Skeletal muscle satellite cell (primary cell): ENCODE results near the gene KCTD17.

Experiments
- H3K27me3 ChIP-seq: 2 replicates; pipeline ENCODE4 v1.7.0; 2013; ENCODE audit warnings: low read length; ENCODE audit not compliant: control insufficient read depth, insufficient read depth
- H3K36me3 ChIP-seq: 2 replicates; pipeline ENCODE4 v1.7.0; 2013; ENCODE audit warnings: mild to moderate bottlenecking, control low read depth, low read length; ENCODE audit not compliant: insufficient read depth
- H3K4me1 ChIP-seq: 2 replicates; pipeline ENCODE4 v1.7.0; 2013; ENCODE audit warnings: low read length; ENCODE audit not compliant: control insufficient read depth, insufficient read depth
- H3K4me2 ChIP-seq: 2 replicates; pipeline ENCODE4 v1.7.0; 2013; ENCODE audit warnings: mild to moderate bottlenecking, low read length
- H3K4me3 ChIP-seq: 2 replicates; pipeline ENCODE4 v1.7.0; 2013; ENCODE audit warnings: low read length
- H3K9ac ChIP-seq: 2 replicates; pipeline ENCODE4 v1.7.0; 2013; ENCODE audit warnings: mild to moderate bottlenecking, low read depth, low read length, moderate library complexity
- H3K9me3 ChIP-seq: replicated peaks from 2 replicates; pipeline ENCODE4 v1.7.0; 2013; ENCODE audit warnings: mild to moderate bottlenecking, control low read depth, low read length

Gene KCTD17

DNA sequence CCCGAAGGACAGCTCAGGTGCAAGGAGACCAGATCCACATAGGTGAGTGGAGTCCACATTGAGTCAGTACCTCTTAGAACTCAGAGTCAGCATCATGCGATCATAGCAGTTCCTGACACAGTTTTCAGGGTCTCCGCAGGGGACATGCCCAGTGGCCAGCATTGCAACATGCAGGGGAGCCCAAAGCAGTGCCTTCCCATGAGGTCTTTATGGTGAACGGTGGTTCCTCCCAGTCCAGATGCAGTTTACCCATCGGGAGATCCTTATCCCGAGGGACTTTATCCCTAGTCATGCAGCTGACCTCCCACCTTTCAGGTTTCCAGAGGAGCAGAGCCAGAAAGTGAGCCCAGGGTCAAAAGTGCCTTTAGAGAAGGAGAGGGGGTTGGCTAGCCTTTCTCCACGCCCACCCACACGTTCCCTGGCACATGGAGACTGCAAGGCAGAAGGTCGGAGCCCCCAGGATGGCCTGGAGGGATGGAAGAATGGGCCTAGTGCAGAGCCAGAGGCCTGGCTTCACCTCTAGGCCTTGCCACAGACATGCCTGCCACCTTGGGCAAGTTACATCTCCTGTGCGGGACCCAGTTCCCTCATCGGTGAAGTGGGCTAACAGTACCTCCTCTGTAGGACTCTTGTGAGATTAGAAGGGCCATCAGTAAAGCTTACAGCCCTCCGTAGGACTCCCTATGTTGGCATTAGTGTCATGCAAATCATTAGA lies 6.4 kb downstream of the KCTD17 start:
- H3K4me3 ChIP-seq, result no peak overlapping the region
- no peak overlapping the region for H3K4me2 ChIP-seq
- no peaks in the 10 kb centered on the region for H3K27me3 ChIP-seq
- H3K4me1 ChIP-seq, result peaks cover 11% of the 10 kb centered on the region
- no peaks in the 10 kb centered on the region for H3K9me3 ChIP-seq
- H3K9ac ChIP-seq, result no peak overlapping the region
- peaks cover 28% of the 10 kb centered on the region for H3K36me3 ChIP-seq

DNA sequence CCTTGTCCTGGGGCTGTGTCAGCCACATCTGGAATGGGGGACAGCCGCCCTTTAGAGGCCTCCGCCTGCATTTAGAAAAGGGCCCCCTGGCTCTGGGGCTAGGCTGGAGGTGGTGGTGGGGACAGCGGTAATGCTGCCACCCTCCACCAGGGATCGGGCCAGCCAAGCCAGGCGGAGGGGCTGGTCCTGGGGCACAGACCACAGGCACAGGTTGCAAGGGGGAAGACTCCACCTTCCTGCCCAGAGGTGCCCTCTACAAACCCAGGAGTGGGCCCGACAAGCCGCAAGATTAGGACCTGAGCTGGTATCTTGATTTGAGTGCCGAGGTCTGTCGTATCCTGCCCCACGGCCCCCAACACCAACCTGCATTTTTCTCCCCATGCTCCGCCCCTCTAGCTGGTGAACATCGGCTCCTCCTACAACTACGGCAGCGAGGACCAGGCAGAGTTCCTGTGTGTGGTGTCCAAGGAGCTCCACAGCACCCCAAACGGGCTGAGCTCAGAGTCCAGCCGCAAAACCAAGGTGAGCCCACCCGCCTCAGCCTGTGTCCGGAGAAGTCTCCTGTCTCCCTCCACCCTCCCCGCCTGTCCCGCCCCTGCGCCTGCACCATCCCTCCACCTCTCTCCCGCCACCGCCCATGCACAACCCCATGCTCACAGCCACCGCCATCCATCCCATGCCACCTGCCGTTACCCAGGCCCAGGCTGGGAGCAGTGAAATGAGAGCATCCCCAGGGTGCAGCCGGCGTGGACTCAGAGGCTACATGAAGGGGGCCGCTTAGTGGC lies 7.6 kb downstream of the KCTD17 start:
- H3K27me3 ChIP-seq, result no peaks in the 10 kb centered on the region
- H3K9me3 ChIP-seq, result no peaks in the 10 kb centered on the region
- H3K9ac ChIP-seq, result no peak overlapping the region
- H3K36me3 ChIP-seq, result peaks cover 28% of the 10 kb centered on the region
- no peak overlapping the region for H3K4me3 ChIP-seq
- no peak overlapping the region for H3K4me2 ChIP-seq
- no peaks in the 10 kb centered on the region for H3K4me1 ChIP-seq

DNA sequence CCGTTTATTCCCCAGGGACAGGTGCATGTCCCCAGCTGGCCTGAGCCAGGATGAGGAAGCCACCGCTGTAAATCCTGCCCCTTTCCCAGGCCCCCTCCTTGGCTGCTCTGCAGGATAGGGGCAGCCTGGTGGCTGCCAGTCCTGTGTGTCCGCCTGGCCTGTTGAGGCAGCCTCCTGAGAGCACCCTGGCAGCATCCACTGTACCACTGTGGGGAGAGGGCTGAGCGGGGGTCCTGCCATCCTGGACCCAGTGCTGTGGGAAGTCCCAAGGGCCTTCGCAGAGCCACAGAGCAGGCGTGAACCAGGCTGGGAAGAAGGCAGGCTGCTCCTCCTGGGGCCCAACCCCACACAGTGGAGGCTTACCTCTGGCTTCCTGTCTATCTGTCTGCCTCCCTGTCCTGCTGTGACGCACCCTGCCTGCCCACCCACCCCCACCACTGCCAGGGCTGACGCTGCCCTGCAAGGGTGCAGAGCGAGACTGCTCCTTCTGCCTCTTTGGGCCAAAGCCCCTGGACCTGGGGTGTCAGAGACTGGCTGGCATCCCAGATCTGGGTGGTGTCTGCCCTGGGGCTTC lies 8.4 kb downstream of the KCTD17 start:
- Histone ChIP-seq H3K9ac (no peak overlapping the region), H3K4me3 (no peak overlapping the region), H3K27me3 (no peaks in the 10 kb centered on the region), H3K36me3 (peaks cover 28% of the 10 kb centered on the region), H3K9me3 (no peaks in the 10 kb centered on the region), H3K4me2 (no peak overlapping the region), H3K4me1 (no peaks in the 10 kb centered on the region)

DNA sequence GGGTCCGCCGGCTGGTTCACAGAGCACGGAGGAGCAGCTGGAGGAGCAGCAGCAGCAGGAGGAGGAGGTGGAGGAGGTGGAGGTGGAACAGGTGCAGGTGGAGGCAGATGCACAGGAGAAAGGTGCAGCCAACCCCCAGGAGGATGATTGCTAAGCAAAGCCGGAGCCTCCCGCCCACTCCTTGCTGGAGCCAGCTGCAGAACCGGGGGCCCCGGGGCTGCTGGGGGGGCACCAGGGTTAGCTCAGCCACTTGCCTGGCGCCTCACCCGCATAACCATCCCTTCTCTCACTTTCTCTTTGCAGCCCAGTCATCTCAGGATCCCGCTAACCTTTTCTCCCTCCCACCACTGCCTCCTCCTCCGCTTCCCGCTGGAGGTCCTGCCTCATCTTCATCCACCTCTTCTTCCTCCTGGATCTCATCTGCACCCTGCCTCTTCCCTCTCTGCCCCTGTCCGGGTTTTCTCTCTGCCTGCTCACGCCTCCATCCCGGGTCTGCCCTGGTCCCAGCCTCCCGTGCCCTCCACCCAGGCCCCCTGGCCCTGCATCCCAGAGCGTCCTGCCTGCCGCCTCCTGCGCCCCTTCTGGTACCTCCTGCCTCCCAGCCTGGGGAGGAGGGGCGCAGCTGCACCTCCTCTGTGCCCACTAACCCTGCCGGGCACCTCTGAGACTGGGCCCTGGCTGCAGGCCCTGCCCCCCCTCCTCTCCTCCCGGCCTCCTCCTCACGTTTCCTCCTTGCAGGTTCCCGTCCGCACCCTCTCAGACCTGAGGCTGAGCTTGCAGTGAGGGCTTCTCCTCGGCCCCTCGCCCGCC lies 9.5 kb downstream of the KCTD17 start:
- no peak overlapping the region for H3K4me2 ChIP-seq
- peaks cover 21% of the 10 kb centered on the region for H3K36me3 ChIP-seq
- no peaks in the 10 kb centered on the region for H3K4me1 ChIP-seq
- H3K9me3 ChIP-seq, result no peaks in the 10 kb centered on the region
- H3K27me3 ChIP-seq, result no peaks in the 10 kb centered on the region
- H3K4me3 ChIP-seq, result no peak overlapping the region
- H3K9ac ChIP-seq, result no peak overlapping the region

DNA sequence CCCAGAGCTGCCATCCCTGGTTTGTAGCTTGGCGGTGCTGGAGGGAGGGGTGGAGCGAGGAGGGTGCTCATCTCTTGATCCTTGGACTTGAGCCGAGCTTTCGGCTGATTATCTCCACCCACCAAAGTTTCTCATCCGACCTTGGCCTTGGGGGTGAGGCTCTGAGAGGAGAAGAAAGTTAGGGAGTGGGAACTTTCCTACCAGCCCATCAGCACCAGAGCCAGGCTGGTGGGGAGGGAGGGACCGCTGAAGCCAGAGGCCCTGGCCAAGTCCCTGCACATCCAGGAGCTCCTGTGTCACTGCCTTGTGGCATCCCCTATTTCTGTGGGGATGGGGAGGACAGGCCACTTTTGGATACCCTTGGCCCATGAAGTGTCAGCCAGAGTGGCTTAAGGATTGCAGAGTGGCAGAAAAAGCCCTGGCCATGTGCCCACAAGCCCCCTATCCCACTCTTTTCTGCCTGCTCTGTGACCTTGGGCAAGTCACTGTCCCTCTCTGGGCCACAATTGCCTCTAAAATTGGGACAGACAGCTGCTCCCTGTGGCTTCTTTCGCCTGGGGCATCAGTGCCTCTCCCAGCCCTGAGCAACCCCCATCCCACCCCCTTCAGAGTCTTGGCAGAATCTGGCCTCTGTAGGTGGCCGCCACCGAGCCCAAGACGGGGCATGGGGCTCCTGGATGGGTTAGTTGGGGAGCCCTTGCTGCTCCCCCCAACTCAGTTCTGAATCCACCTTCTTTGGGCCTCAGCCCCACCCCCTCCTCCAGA lies 10.3 kb downstream of the KCTD17 start:
- no peak overlapping the region for H3K9ac ChIP-seq
- H3K27me3 ChIP-seq, result no peaks in the 10 kb centered on the region
- no peak overlapping the region for H3K4me3 ChIP-seq
- no peaks in the 10 kb centered on the region for H3K4me1 ChIP-seq
- no peaks in the 10 kb centered on the region for H3K9me3 ChIP-seq
- H3K4me2 ChIP-seq, result no peak overlapping the region
- H3K36me3 ChIP-seq, result peaks cover 14% of the 10 kb centered on the region

DNA sequence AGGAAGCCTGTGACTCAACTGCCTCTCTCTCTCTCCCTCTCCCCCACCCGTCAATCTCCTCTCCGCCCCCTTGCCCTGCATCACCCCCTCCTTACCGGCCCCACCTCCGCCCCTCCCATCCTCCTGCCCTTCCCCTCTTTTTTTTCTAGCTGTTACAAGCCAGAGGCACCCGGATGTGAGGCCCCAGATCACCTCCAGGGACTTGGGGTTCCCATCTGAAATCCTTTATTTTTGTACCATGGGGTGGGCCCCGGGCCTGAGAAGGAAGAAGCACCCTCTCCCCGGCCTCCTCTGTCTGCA lies 10.8 kb downstream of the KCTD17 start:
- no peak overlapping the region for H3K4me2 ChIP-seq
- H3K36me3 ChIP-seq, result peaks cover 10% of the 10 kb centered on the region

DNA sequence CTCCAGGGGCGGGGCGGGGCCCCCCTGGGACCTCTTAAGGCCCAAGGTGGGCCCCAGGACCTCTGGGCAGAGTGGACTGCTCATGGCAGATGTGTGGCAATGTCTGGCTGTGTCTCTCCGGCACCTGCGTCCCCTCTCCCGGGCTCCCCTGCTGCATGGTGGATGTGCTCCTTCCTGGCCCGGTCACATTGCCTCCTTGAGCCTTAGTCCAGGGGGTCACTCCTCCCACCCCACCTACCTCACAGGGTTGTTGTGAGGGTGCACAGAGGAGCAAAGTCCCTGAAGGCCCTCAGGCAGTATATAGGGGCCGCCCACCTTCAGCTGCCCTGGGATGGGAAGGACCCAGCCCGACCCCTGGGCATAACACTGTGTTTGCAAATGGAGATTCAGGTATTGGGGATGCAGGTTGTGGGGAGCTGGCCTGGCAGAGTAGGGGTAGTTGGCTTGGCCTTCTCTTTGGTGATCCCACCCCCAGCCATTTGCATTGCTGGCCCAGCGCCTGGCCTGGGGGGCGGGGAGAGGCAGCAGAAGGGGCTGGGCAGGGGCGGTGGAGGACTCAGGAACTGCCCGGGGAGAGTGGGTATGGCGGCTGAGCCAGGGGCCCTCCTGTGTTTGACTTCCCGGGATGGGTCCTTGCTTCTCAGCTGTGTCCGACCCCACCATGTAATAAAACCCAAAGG lies 11.3 kb downstream of the KCTD17 start:
- H3K4me2 ChIP-seq, result no peak overlapping the region

More for the DNA sequence above, 10.8 kb downstream of the KCTD17 start:
- Histone ChIP-seq H3K9me3 (no peaks in the 10 kb centered on the region), H3K4me1 (no peaks in the 10 kb centered on the region), H3K27me3 (no peaks in the 10 kb centered on the region), H3K4me3 (no peak overlapping the region), H3K9ac (no peak overlapping the region)

DNA sequence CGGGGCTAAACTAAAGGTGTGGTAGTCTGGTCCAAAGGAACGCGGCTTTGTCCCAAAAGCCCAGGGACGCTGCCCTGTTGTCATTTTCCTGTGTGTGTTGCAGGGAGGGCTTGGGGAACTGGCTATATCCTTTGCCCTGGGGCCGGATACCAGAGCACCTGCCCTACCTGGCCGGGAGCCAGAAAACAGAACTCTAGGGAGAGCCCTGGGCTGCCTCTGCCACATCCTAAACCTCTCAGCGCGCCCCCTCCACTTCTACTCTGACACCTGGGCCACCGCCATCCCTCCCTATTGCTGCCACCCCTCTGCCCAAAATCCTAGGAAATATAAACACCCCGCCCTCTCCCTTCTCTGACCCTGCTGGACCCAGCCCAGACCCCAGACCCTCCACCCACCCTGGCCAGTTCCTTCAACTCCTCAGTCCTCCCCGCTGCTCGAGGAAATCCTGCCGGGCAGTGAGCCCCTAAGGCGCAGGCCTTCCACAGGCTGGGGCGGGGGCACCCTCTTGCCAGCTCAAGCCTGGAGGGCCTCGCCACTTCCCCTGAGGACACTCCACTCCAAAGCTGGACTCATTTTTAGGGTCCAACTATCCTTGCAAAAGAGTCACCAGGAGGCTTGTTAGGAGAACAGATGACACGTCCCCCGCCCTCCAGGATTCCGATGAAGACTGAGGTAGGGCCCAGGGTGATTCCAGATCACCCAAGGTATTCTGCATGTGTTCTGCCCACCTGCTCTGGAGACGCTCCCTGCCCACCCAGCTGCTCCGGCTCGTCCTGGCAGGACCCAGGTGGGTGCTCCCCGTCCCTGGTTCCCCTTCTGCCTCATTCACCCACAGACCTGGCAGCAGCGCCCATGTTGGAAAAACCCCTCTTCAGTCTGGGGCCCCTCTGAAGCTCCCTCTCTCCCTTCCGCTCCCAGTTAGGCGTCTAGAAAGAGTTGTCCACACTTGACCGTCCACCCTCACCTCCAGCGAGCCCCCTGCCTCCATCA lies 12.2 kb downstream of the KCTD17 start:
- no peak overlapping the region for H3K4me3 ChIP-seq
- H3K36me3 ChIP-seq, result no peaks in the 10 kb centered on the region

More for the DNA sequence above, 11.3 kb downstream of the KCTD17 start:
- Histone ChIP-seq H3K9ac (no peak overlapping the region), H3K36me3 (peaks cover 5% of the 10 kb centered on the region), H3K27me3 (peaks cover 4% of the 10 kb centered on the region), H3K4me1 (no peaks in the 10 kb centered on the region), H3K9me3 (no peaks in the 10 kb centered on the region), H3K4me3 (no peak overlapping the region)

DNA sequence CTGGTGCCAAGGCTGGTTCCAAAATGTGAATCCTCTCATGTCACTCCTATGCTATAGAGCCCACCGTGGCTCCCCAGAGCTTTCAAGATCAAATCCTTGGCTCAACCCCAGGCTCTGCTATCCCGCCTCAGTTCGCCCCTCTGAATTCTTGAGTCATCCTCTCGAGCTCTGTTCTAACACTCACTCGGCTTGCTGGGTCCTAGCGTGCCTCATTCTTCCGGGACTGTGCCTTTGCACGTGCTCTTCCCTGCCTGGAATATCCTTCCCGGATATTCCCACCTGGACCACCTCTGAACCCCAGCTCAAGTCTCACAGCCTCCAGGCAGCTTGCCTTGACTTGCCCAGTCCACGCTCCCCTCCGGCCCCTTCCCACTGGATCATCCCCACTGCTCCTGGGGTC lies 13.0 kb downstream of the KCTD17 start:
- Histone ChIP-seq H3K9ac (no peak overlapping the region), H3K27me3 (peaks cover 17% of the 10 kb centered on the region), H3K4me2 (no peak overlapping the region), H3K4me3 (no peak overlapping the region), H3K4me1 (no peaks in the 10 kb centered on the region), H3K36me3 (no peaks in the 10 kb centered on the region), H3K9me3 (no peaks in the 10 kb centered on the region)

More for the DNA sequence above, 12.2 kb downstream of the KCTD17 start:
- H3K4me2 ChIP-seq, result no peak overlapping the region
- no peak overlapping the region for H3K9ac ChIP-seq
- H3K27me3 ChIP-seq, result peaks cover 12% of the 10 kb centered on the region
- no peaks in the 10 kb centered on the region for H3K9me3 ChIP-seq
- no peaks in the 10 kb centered on the region for H3K4me1 ChIP-seq

DNA sequence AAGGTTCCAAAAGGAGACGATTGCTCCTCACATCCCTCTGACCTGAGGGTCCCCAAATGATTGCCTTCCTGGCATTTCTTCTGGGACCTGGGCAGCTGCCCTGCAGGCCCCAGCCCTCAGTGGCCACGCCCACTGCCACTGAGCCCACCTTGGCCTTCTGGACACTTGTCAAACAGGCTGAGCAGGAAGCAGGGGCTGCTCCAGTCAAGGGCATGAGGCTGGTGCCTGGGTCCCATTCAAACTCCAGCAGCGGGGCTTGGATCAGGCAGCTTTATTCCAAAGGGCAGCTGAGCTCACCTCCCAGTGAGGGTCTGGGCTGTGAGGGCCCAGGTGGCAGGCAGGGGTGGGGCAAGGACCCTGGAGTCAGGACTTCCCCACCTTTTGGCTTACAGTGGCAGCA lies 13.6 kb downstream of the KCTD17 start:
- no peaks in the 10 kb centered on the region for H3K36me3 ChIP-seq
- H3K4me2 ChIP-seq, result no peak overlapping the region
- H3K4me3 ChIP-seq, result no peak overlapping the region
- H3K27me3 ChIP-seq, result peaks cover 23% of the 10 kb centered on the region
- H3K9ac ChIP-seq, result no peak overlapping the region
- H3K9me3 ChIP-seq, result no peaks in the 10 kb centered on the region
- no peaks in the 10 kb centered on the region for H3K4me1 ChIP-seq
